HG03565 (cell line): Measurements from ENCODE around the gene PIN1.
A peak's percentile ranks its signal among the peaks of the same experiment; 100 is the strongest.
"Not testable (repeated sequence)": the region's sequence is repeated elsewhere in the genome, so short reads cannot be mapped to it uniquely, and the experiment has no call there.

Experiments
- ATAC-seq: cut with Tn5 transposase; IDR thresholded peaks from one replicate; pipeline ENCODE4 v1.9.1; 2021; ENCODE audit warnings: mild to moderate bottlenecking, moderate library complexity; ENCODE audit not compliant: unreplicated experiment

The PIN1 gene

GRCh38 chr19:9818175-9818733, 16.9 kb upstream of the PIN1 start:
- ATAC-seq = no peak

DNA sequence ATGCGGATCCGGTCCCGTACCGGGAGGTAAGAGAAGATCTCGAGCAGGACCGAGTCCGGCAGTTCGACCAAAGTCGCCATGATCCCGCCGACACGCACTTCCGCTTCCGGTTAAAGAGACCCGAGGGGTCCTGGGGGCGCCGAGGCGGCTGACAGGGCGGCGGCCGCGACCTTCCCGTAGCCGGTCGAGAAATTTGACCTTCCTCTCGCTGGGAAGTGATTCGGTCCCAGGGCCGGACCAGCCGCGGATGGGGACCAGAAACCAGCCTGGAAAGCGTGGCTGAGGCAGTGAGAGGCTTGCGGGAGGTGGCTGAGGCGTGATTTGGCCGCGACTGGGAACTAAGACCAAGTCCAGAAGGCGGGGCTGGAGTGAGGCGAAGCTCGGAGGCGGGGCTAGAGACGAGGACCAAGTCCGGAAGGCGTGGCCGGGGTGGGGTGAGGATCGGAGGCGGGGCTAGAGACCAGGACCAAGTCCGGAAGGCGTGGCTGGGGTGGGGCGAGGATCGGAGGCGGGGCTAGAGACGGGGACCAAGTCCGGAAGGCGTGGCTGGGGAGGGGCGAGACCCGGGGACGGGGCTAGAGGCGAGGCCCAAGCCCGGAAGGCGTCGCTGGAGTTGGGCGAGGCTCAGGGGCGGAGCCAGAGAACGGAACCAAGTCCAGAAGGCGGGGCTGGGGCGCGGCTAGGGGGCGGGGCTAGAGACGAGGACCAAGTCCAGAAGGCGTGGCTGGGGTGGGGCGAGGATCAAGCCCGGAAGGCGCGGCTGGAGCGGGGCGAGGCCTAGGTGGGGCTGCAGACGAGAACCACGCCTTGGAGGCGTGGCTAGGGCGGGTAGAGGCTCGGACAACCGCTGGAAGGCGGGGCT, 16.2 kb upstream of the PIN1 start, which contains the start of gene FBXL12:
Gene FBXL12, minus strand, starts transcription at position 346 of the 862 bp plus-strand sequence. Its CDS starts 266 bp downstream, at position 80.
- ATAC-seq = peak; percentile 74

DNA sequence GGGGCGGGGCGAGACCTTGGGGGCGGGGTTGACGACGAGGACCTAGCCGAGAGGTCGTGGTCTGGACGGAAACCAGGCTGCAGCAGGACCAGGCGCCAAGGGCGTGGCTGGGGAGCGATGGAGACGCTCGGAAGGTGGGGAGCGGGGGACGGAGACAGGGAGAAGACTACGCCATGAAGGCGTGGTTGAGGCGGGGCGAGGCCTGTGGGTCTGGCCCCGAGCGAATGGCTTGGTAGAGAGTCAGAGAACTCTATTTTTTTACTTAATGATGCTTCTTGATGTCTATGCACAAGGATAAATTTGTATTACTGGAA, 15.6 kb upstream of the PIN1 start:
- no peak for ATAC-seq

DNA sequence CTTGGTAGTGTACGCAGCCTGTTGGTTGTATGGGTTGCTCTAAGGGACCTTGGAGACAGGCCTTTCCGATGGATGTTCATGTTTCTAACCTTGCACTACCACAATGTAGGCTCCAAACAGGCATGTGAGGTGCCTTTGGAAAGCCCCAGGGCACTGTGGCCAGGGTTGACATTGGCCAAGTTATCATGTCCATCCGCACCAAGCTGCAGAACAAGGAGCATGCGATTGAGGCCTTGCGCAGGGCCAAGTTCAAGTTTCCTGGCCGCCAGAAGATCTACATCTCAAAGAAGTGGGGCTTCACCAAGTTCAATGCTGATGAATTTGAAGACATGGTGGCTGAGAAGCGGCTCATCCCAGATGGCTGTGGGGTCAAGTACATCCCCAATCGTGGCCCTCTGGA, 15.1 kb upstream of the PIN1 start:
- ATAC-seq = not testable (repeated sequence)

- no peak for ATAC-seq
These were observed 11.3 kb upstream of the PIN1 start for GRCh38 chr19:9823816-9824215.

DNA sequence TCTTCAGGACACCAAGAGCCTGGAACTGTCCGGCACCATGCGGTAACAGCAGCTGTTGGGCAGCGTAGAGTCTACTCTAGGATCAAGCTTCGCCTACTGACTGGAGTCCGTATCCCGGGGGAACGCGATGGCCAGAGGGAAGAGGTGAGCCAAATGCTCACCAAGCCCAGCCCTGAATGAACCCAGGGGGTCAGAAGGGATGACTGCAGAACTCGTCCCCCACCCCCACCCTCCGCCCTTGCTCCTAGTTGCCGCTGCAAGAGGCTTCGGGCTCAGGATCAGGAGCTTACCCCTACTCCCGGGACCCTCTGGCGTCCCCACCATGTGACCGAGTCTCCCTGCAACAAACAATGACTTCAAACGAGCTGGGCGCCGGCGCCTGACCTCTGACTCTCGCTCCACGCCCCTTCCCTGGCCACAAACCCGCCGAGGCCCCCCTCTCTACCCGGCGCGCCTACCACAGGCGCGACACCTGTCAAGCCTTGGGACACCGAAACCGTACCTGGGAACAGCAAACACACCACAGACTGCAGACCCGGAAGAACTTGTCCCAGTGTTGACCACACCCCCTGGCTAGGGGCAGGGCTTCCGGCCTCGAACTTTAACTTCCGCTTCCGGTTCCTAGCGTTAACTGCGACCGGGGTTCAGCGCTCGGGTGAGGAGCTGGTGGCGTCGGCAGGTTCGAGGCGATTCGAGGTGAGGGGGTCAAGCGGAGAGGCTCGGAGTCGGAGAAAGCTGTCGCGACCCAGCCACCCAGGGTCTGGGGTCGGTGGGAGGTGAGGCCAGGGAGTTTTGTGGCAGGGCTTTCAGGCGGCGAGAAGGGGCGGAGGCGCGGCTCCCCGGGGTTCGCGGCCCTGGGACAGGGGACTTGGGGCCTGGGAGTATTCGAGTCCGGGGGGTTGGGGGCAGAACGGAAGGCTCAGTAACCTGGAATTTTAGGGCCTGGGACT, 7.6 kb upstream of the PIN1 start, which contains the start of gene UBL5:
Gene UBL5, plus strand, starts transcription at position 630 of the 950 bp plus-strand sequence. CDS start 420 bp downstream, outside the sequence.
- ATAC-seq = peak; percentile 88

DNA sequence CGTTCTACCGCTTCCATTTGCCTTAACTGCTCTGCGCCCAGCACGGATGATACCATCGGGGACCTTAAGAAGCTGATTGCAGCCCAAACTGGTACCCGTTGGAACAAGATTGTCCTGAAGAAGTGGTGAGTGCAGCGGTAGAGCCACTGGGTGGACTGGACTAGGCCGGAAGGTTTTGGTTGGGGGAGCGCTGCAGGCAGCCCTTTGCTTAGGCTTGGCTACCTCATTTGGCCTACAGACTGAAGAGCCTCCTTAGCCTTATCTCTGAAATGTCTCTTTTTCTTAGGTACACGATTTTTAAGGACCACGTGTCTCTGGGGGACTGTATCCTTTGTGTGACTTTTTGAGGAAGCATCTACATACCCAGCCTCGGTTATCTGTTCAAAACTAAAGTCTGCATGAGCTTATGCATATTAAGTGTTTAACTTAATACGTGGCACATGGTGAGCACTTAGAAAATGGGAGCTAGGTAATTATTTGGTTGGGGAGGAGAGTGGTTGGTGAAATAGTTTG, 6.5 kb upstream of the PIN1 start:
- ATAC-seq = no peak

GRCh38 chr19:9834307-9834725, 802 bp upstream of the PIN1 start:
- ATAC-seq = no peak

DNA sequence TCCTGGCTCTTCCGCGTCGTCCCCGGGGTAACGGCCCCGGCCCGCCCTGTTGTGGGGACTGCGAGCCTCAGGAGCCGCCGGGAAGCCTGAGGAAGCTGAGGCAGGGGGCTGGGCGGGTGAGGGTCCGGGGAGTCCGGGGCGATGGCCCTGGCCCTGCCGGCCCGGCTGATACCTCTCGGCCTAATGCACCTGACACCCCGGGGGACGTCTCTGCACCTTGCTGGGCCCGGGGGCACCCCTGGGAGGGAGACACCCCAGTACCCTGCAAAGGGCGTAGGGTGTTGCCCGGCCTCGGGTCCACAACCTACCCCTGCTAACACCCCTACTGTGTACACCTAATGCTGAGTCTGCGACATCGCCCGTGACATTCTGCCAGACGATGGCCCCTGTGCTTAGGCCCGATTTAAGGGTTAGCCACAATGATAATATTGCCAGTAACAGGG, 410 bp downstream of the PIN1 start:
- ATAC-seq = no peak

GRCh38 chr19:9836021-9836420, 903 bp downstream of the PIN1 start:
- no peak for ATAC-seq

DNA sequence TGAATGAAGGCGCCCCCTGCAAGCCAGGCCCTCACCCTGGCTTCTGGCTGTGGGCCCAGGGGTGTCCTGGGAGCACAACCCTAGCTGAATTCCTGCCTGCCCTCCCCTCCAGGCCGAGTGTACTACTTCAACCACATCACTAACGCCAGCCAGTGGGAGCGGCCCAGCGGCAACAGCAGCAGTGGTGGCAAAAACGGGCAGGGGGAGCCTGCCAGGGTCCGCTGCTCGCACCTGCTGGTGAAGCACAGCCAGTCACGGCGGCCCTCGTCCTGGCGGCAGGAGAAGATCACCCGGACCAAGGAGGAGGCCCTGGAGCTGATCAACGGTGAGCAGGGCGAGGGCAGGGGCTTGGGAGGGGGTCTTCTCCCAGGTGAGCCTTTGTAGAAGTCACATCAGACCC, 3.2 kb downstream of the PIN1 start:
- no peak for ATAC-seq

- no peak for ATAC-seq
These were observed 4.3 kb downstream of the PIN1 start for GRCh38 chr19:9839415-9839814.

- ATAC-seq = no peak
These were observed 7.9 kb downstream of the PIN1 start for GRCh38 chr19:9842834-9843625.

DNA sequence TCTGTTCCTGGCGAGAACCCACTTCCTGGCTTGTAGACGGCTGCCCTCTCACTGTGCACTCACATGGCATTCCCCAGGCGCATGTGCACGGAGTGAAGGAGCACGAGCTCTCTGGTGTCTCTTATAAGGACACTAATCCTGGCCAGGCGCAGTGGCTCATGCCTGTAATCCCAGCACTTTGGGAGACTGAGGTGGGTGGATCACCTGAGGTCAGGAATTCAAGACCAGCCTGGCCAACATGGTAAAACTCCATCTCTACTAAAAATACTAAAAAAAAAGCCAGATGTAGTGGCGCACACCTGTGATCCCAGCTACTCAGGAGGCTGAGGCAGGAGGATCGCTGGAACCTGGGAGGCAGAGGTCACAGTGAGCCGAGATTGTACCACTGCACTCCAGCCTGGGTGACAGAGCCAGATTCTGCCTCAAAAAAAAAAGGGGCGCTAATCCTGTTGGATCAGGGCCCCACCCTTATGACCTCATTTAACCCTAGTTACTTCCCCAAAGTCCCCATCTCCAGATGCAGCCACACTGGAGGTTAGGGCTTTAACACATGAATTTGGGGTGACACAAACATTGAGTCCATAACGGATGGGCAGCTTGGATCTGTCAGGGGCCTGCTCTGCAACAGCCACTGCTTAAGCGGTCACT, 8.6 kb downstream of the PIN1 start:
- not testable (repeated sequence) for ATAC-seq

GRCh38 chr19:9847087-9847671, 12.1 kb downstream of the PIN1 start:
- no peak for ATAC-seq

GRCh38 chr19:9848060-9848459, 12.9 kb downstream of the PIN1 start:
- ATAC-seq = no peak

GRCh38 chr19:9848762-9849161, 13.6 kb downstream of the PIN1 start:
- no peak for ATAC-seq

GRCh38 chr19:9849791-9850190, 14.7 kb downstream of the PIN1 start:
- no peak for ATAC-seq

DNA sequence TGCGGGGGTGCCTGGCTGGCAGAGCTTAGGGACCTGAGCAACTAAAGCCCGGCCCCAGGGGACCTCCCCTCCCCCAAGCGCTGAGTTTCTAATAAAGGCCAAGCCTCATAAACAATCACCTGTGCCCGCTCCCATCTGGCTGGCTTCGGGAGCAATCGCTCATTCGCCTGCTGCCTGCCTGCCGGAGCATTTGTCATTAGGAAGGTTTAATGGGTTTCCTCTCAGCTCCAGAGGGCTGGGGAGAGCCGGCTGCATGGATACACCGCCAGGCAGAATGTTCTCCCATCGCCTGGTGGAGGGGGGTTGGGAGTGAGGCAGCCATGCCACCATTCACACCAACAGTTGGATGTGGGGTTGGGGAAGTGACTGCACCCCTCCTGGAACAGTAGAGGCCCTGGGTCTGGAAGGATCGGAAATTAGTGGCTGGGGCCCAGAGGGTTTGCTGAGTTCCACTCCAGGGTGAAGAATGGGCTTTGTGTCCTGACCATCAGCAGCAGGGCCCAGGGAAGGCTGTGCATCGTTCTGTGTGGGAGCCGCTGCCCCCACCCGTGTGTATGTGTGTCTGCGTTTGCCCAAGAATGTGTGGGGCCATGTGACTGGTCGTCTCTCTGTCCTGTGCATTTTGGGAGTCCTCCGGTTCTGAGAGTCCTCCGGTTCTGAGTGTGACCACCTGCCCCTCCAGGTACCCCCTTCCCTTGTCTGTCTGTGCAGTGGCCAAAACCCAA, 15.3 kb downstream of the PIN1 start:
- ATAC-seq = no peak
